HS-27A (cell line): ENCODE measurements around the gene AK4.
"Not testable (repeated sequence)": the region's sequence is repeated elsewhere in the genome, so short reads cannot be mapped to it uniquely, and the experiment has no call there.

Source experiments
- DNase-seq: peaks from one replicate; pipeline ENCODE4 v3.0.0-alpha.2; 2012; ENCODE audit warnings: low read depth, missing footprints

The AK4 gene

DNA sequence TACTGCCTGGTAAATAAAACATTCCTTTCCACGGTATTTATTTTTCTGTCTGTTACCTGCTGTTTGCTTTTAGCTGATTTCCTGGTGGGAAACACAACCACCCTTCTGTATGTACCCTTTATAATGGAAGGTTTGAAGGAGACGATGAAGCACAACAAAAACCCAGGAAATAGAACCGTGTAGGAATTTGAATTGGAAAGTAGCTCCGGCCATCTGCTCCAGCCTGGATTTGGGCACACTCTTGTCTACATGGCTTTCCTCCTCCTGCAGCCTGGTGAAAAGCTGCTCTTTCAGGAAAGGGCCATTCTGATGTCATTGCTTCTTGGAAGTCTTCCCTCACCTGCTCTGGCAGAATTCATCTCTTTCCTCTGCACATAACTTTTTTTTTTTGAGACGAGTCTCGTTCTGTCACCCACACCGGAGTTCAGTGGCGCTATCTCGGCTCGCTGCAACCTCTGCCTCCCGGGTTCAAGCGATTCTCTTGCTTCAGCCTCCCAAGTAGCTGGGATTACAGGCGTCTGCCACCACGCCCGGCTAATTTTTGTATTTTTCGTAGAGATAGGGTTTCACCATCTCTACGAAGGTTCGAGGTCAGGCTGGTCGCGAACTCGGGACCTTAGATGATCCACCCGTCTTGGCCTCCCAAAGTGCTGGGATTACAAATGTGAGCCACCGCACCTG, 2.7 kb downstream of the AK4 start:
- no peak for DNase-seq

DNA sequence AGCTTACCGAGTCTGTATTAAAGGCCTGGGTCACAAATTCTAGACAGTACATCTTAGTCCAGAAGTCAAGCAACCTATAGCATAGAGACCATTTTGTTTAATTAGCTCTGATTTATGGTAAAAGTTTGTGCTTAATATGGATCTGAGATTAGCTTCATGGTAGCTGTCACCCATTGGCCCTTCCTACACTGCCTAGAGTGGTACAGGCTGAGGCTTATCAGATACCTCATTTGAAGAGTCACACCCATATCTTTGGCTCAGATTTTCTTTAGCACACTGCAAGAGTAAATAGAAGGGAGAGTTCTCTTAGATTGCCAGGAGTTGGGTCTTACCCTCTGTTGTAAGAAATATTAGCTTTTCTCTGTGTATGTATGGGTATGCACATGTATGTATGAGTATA, 3.6 kb downstream of the AK4 start:
- DNase-seq: no peak

DNA sequence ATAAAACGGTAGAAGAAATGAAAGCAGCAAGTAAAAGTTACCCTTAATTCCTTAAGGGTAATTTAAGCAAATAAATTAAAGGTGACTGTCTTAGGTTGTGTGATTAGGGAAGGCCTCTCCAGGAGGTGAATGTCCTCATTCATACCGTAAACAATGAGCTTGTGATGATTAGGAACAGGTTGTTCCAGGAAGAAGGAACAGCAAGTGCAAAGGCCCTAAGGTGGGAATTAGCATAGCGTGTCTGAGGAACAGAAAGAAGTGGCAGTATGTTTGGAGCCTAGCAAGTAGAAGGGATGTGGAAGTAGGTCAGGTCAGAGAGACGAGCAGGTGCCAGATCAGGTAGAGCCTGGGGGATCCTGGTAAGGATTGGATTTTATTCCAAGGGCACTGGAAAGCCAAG, 5.6 kb downstream of the AK4 start:
- no peak for DNase-seq

DNA sequence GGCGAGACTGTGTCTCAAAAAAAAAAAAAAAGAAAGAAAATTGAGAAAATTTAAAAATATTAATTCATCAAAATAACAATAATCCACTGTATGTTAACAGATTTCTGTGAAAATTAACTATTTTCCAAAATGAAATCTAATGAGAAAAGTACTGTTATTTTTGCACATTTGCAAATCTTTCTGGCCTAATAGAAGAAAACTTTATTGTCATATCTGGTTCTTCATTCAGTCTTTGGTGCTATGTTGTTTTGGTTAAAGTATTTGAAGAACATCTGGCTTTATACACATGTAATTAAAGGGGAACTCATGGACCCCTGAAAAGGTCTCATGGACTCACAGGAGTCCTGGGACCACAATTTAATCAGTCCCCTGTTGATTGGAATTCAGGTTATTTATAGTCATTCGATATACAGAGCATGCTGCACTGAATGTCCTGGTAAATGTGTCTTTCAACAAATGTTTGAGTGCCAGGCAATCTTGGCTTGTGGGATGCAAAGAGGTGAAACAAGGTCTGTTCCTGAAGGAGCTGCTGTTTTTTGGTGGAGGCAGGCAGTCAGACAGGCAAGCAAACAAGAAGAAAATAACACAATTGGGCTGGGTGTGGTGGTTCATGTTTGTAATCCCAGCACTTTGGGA, 9.0 kb downstream of the AK4 start:
- no peak for DNase-seq

DNA sequence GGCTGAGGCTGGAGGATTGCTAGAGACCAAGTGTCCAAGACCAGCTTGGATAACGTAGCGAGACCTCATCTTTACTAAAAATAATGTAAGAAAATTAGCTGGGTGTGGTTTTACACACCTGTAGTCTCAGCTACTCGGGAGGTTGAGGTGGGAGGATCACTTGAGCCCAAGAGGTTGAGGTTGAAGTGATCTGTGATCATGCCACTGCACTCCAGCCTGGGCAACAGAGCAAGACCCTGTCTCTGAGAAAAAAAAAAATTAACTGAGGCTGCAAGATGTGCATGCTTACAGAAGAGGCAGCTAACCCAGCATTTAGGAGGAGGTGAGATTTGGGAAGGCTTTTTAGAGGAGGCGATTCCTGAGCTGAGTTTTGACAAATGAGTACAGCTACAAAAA, 9.5 kb downstream of the AK4 start:
- no peak for DNase-seq

DNA sequence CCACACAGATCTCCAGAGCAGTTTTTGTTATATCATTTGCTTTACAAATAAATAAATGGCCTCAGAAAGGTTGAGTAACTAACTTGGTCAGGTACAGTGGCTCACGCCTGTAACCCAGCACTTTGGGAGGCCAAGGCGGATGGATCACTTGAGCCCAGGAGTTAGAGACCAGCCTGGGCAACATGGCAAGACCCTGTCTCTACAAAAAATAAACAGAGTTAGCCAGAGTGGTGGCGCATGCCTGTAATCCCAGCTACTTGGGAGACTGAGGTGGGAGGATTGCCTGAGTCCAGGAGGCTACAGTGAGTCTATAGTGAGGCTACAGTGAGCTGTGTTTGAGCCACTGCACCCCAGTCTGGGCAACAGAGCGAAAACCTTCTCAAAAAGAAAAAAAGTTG, 11.3 kb downstream of the AK4 start:
- not testable (repeated sequence) for DNase-seq

DNA sequence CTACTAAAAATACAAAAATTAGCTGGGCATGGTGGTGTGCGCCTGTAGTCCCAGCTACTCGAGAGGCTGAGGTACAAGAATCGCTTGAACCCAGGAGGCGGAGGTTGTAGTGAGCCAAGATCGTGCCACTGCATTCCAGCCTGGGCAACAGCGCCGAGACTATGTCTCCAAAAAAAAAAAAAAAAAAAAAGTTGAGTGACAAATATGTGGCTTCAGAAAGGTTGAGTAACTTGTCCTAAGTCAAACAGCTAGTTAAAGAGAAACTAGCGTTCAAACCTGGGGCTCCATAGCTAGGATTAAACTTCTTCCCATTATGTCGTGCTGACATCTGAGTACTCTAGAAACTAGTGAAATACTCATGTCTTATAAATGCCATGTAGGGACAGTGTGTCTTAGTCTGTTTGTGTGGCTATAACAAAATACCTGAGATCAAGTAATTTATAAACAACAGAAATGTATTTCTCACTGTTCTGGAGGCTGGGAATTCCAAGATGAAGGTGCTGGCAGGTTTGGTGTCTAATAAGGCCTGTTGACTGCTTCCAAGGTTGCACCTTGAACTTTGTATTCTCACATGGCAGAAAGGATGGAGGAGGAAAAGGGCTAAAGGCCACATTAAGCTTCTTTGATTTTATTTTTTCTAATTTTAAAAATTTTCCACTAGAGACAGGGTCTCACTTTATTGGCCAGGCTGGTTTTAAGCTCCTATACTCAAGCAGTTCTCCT, 12.0 kb downstream of the AK4 start:
- DNase-seq: no peak

DNA sequence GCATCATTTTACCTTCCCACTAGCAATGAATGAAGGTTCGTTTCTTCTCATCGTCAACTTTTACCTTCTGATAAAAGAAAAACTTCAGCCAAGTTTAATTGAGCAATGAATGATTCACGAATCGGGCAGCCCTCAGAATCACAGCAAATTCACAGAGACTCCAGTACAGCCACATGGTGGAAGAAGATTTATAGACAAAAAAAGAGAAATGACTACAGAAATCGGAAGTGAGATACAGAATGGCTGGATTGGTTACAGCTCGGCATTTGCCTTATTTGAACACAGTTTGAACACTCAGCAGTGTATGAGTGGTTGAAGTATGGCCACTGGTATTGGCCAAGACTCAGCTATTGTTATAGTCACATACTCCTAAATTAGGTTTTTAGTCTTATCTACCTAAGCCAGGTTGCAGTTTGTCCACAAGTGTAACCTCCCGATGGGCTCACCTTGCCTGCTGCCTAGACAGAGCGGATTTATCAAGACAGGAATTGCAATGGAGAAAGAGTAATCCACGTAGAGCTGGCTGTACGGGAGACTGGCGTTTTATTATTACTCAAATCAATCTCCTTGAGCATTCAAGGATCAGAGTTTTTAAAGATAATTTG, 15.3 kb downstream of the AK4 start:
- no peak for DNase-seq

DNA sequence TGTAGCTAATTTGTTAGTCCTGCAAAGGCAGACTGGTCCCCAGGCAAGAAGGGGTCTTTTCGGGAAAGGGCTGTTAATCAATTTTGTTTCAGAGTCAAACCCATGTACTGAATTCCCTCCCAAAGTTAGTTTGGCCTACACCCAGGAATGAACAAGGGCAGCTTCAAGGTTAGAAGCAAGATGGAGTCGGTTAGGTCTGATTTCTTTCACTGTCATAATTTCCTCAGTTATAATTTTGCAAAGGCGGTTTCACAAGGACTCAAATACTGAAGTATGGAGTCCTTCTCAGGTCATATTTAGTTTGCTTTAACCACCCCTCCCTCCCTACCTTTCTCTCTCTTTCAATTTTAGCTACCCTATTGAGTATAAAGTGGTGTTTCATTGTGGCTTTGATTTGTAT, 16.1 kb downstream of the AK4 start:
- DNase-seq: not testable (repeated sequence)

DNA sequence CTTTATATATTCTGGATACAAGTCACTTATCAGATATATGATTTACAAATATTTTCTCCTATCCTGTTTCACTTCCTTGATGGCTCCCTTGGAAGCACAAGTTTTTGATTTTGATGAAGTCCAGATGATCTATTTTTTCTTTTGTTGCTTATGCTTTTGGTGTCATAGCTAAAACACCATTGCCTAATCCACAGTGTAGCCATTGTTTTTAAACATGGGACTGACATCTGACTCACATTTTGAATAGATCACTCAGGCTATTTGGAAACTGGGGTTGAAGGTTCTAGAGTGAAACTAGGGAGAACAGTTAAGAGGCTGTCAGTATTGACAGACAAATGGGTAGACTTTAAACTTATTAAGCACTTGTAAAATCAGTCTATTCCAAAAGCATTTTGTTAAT, 16.6 kb downstream of the AK4 start:
- DNase-seq: no peak

DNA sequence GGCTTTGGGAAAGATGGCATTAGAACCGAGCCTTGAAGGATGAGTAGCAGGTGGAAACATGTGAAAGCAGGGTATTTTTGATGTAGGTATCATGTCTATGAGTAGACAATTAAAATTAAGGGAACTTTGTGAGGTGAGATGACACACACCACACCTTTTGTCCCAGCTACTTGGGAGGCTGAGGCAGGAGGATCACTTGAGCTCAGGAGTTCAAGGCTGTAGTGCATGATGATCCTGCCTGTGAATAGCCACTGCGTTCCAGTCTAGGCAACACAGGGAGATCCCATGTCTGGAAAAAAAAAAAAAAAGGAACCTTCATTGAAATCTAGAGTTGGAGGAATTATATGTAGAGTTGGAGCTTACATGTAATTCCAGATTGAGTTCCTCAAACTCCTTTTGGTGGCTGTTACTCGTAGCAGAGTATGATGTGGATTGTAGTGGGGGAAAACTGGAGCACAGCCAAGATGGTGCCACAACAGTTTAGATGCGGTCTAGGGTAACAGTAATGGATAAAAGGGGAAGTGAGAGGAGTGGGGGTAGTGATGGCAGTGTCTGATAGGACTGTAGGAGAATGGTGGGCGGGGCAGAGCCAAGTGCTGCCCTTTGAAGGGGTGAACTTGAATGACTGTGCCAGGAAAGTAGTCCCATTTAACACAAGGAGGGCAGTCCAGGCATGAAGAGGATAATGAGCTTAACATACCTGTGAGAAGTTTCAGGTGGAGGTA, 17.4 kb downstream of the AK4 start:
- DNase-seq: no peak

DNA sequence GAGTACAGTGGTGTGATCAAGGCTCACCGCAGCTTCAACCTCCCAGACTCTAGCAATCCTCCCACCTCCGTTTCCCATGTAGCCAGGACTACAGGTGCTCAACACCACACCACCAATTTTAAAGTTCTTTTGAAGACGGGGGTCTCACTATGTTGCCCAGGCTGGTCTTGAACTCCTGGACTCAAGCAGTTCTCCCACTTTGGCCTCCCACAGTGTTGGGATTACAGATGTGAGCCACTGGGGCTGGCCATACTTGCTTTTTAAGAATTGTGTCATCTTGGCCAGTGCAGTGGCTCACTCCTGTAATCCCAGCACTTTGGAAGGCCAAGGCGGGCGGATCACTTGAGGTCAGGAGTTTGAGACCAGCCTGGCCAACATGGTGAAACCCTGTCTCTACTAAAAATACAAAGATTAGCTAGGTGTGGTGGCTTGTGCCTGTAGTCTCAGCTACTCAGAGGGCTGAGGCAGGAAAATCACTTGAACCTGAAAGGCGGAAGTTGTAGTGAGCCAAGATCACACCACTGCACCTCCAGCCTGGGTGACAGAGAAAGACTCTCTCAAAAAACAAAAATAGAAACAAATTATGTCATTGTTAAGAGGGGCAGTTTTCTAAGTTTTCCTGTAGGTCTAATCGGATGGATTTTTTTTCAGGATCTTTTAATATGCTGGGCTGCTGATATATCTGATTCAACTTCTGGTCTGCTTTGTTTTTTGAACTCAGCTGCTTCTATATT, 18.7 kb downstream of the AK4 start:
- no peak for DNase-seq

DNA sequence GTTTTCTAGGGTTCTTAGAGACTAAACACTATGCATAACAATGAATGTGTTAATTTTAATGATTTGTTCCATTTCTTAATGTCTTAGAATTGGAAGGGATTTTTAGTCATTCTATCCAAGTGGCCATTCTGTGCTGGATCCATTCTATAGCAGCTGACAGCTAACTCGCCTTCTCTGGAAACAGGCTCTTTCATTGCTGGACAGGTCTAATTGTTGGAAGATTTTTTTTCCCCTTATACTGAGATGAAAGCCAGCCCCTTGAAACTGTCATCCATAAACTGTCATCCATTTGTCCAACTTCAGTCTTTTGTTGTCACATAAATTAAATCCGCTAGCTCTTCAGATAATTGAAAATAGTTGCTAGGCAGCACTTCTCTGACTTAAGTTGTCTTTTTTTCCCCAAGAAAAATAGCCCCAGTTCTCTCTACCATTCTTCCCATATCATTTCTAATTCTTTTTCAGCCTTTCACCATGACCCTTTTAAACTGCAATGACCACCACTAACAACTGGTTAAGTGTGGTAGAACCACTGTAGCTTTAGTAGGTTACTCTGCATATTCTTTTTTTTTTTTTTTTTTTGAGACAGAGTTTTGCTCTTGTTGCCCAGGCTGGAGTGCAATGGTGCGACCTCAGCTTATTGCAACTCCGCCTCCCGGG, 19.7 kb downstream of the AK4 start:
- no peak for DNase-seq

DNA sequence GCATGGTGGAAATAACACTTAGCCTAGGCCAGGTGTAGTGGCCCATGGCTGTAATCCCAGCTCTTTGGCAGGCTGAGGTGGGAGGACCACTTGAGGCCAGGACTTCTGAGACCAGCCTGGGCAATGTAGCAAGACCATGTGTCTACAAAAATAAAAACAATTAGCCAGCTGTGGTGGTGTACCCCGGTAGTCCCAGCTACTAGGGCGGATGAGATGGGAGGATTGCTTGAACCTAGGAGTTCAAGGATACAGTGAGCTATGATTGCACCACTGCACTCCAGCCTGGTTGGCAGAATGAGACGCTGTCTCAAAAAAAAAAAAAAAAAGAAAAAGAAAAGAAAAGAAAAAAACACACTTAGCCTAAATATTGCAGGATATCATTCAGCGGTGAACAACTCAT, 20.9 kb downstream of the AK4 start:
- DNase-seq: no peak

DNA sequence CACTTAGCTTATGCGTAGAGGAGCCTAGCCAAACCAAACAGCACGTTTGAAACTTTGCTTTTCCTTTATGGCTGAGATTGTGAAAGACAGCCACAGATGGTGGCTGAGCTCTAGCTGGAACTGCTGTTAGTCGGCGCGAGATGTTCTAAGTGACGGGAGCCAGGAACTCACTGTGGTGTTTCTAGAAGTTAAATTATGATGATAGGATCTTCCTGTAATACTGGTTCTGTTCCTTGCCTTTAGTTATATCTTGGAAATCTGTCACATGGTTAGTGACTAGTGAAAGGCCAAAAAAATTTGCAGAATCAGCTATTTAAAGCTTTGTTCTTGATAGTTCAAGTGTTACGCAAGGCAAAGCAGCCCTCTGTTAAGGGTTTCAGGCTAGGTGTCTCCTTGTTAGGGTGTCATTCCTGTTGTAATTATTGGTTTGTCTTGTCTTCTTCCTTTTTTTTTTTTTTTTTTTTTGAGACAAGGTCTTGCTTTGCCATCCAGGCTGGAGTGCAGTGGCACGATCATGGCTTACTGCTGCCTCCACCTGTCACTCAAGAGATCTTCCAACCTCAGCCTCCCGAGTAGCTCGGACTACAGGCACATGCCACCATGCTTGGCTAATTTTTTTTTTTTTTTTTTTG, 22.6 kb downstream of the AK4 start:
- DNase-seq: no peak

DNA sequence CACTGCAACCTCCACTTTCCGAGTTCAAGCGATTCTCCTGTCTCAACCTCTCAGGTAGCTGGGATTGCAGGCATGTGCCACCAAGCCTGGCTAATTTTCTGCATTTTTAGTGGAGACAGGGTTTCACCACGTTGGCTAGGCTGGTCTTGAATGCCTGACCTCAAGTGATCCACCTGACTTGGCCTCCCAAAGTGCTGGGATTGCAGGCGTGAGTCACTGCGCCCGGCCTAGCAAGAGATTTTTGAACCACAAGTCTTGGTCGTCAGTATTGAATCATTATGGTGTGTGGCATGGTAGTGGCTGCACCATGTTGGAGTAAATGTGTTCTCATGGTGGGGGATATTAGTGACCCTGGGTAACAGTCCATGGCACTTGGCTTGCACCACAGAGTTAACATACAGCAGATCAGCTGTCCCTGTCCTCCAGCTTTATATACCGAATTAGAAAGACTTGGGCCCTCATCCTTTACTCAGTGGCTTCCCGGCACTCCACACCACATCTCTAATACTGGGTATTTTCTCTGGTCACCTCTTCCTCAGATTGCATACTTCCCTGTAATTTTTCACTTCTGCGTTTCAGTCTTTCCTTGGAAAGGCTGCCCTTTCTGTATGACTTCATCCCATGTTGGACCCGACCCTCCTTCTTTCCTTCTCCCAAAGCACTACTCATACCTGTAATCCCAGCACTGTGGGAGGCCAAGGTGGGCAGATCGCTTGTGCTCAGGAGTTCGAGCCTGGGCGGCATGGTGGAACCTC, 25.1 kb downstream of the AK4 start:
- no peak for DNase-seq

DNA sequence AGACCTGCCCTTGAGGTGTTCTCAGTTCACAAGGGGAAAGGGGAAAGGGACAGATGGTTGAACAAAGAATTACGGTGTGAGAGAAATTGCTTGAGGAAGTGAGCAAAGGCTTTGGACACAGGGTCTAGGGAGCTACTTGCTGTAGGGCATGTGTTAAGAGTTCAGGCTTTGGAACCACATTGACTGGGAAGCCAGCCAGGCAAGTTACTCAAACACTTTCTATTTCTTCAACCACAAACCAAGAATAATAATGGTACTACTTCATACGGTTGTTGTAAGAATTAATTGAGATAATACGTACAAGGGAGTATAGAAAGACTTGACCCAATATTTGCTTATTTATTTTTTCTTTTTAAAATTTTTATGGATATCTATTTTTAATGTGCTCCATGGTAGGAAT, 26.6 kb downstream of the AK4 start:
- peak; percentile 85 for DNase-seq

DNA sequence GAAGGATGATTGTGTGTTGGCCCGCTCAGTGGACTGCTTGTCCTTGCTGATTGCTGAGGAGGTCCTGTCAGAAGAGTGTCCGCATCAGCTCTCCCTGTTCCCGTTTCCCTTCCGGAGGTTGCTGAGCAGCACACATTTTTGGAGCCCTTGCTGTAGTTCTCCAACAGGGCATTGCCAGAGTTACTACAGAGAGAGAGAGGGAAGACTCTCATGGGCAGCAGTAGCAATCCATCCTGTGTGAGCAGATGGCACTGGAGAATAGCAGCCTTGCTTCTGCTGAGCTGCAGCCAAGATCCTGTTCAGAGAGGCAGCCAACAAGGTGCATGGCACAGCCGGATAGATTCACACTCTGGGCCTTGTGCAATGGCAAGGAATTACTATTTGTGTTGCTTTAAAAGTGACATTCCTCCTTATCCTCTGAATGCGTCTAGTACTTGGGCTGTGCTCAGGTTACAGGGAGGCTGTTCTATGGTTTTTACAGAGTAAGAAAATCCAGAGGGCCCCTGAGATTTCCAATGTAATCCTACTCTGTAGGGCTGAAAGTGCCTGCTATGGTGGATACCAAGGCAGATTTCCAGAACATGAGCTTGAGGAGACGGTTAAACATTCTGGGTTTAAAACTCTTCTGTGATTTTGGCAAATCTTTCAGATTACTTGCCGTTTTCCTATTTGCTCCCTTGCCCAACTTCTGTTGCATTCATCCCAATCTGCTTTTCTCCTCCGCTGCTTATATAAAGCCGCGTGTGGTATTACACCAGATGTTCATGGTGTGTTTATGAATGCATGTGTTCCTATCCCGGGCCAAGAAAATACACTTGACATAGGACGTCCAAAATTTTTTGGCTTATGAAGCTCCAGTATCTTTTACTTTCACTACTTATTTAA, 27.4 kb downstream of the AK4 start:
- DNase-seq: no peak

DNA sequence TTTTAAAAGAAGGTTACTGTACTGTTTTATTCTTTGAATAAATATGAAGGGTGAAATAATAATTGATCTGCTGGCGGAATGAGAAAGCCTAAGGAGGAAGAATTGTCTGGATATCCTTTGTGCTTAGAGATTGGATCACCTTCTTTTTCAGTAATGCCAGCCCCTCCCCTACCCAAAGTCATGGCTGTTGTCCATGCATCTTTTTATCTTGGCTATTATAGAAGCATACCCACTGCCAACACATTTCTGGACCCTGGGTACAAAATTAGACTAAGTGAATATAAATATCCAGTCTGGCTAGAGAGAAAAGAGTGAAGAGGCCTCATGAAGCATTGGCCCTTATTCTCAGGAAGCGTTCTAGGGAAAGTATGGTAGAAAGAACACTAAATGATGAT, 28.1 kb downstream of the AK4 start:
- DNase-seq: no peak
